ENCODE measurements around the gene EMILIN1. TPM values are rescaled to one million over a fixed set of nuclear protein-coding genes. Genes with fewer than 3 reads are reported as not detected.

Gene EMILIN1
- total and polyA plus RNA-seq, 2 experiments from 2014 or later: 3.2 to 15.4 TPM

DNA sequence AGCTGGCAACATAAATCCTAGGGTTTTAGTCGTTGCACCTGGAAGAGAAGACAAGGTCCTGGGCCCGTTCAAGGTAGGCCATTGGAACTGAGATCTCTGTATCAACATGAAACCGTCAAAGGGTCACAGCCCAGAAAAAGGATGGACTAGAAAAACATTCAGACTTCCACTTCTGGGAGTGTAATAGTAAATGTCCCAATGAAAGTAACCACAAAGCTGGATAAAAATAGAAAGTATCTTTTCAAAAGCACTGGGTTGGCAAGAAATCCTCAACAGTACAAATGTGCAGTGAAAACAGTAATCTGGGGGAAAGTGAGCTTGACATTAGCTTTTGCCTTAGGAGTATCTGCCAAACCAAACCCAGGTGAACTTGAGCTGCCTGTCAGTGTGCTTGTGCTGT, 27.6 kb downstream of the EMILIN1 start:
- no peaks in the 10 kb centered on the region for H3K9me2 ChIP-seq (ENCODE audit: insufficient read depth)
- H3K27ac ChIP-seq (ENCODE audit: low read depth): no peak overlapping the region
- H3K27me3 ChIP-seq (ENCODE audit: insufficient read depth): no peaks in the 10 kb centered on the region
- H3K9me3 Mint-ChIP-seq: no peaks in the 10 kb centered on the region
- peaks cover 6% of the 10 kb centered on the region for H3K27me3 Mint-ChIP-seq (ENCODE audit: insufficient read depth, low read depth, poor library complexity)
- H3K4me3 Mint-ChIP-seq: no peak overlapping the region
- H3K36me3 Mint-ChIP-seq (ENCODE audit: low read depth): no peaks in the 10 kb centered on the region
- no peaks in the 10 kb centered on the region for H3K4me1 ChIP-seq (ENCODE audit: insufficient read depth)
- H2AFZ ChIP-seq: no peak overlapping the region
- TF ChIP-seq POLR2AphosphoS5 (IDR thresholded peaks at IDR 0.05; ENCODE audit: low read depth) (no peak), ZNF114 (CRISPR knock-in tag; IDR thresholded peaks at IDR 0.05) (no peak), EZH2phosphoT487 (IDR thresholded peaks at IDR 0.05; ENCODE audit: unreplicated experiment) (no peak), STAT1 (IDR thresholded peaks at IDR 0.05; ENCODE audit: unreplicated experiment) (no peak), NANOG (IDR thresholded peaks at IDR 0.05; ENCODE audit: borderline replicate concordance) (no peak), EZH2 (IDR thresholded peaks at IDR 0.05; ENCODE audit: low read depth, unreplicated experiment) (no peak), ZNF331 (CRISPR knock-in tag; IDR thresholded peaks at IDR 0.05; ENCODE audit: low read depth) (no peak), JUNB (IDR thresholded peaks at IDR 0.05; ENCODE audit: unreplicated experiment) (no peak), CREB1 (CRISPR knock-in tag; IDR thresholded peaks at IDR 0.05; ENCODE audit: low read depth) (no peak)
- TF ChIP-seq, protein P1, sequence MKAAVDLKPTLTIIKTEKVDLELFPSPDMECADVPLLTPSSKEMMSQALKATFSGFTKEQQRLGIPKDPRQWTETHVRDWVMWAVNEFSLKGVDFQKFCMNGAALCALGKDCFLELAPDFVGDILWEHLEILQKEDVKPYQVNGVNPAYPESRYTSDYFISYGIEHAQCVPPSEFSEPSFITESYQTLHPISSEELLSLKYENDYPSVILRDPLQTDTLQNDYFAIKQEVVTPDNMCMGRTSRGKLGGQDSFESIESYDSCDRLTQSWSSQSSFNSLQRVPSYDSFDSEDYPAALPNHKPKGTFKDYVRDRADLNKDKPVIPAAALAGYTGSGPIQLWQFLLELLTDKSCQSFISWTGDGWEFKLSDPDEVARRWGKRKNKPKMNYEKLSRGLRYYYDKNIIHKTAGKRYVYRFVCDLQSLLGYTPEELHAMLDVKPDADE (IDR thresholded peaks at IDR 0.05): no peak
- TF ChIP-seq, protein P2, sequence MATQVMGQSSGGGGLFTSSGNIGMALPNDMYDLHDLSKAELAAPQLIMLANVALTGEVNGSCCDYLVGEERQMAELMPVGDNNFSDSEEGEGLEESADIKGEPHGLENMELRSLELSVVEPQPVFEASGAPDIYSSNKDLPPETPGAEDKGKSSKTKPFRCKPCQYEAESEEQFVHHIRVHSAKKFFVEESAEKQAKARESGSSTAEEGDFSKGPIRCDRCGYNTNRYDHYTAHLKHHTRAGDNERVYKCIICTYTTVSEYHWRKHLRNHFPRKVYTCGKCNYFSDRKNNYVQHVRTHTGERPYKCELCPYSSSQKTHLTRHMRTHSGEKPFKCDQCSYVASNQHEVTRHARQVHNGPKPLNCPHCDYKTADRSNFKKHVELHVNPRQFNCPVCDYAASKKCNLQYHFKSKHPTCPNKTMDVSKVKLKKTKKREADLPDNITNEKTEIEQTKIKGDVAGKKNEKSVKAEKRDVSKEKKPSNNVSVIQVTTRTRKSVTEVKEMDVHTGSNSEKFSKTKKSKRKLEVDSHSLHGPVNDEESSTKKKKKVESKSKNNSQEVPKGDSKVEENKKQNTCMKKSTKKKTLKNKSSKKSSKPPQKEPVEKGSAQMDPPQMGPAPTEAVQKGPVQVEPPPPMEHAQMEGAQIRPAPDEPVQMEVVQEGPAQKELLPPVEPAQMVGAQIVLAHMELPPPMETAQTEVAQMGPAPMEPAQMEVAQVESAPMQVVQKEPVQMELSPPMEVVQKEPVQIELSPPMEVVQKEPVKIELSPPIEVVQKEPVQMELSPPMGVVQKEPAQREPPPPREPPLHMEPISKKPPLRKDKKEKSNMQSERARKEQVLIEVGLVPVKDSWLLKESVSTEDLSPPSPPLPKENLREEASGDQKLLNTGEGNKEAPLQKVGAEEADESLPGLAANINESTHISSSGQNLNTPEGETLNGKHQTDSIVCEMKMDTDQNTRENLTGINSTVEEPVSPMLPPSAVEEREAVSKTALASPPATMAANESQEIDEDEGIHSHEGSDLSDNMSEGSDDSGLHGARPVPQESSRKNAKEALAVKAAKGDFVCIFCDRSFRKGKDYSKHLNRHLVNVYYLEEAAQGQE (IDR thresholded peaks at IDR 0.05; ENCODE audit: unreplicated experiment): no peak
- TF ChIP-seq, protein P3, sequence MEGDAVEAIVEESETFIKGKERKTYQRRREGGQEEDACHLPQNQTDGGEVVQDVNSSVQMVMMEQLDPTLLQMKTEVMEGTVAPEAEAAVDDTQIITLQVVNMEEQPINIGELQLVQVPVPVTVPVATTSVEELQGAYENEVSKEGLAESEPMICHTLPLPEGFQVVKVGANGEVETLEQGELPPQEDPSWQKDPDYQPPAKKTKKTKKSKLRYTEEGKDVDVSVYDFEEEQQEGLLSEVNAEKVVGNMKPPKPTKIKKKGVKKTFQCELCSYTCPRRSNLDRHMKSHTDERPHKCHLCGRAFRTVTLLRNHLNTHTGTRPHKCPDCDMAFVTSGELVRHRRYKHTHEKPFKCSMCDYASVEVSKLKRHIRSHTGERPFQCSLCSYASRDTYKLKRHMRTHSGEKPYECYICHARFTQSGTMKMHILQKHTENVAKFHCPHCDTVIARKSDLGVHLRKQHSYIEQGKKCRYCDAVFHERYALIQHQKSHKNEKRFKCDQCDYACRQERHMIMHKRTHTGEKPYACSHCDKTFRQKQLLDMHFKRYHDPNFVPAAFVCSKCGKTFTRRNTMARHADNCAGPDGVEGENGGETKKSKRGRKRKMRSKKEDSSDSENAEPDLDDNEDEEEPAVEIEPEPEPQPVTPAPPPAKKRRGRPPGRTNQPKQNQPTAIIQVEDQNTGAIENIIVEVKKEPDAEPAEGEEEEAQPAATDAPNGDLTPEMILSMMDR (conservative IDR thresholded peaks at IDR 0.05; ENCODE audit: low read depth in 2 of 2): no peak
- TF ChIP-seq, protein P4, sequence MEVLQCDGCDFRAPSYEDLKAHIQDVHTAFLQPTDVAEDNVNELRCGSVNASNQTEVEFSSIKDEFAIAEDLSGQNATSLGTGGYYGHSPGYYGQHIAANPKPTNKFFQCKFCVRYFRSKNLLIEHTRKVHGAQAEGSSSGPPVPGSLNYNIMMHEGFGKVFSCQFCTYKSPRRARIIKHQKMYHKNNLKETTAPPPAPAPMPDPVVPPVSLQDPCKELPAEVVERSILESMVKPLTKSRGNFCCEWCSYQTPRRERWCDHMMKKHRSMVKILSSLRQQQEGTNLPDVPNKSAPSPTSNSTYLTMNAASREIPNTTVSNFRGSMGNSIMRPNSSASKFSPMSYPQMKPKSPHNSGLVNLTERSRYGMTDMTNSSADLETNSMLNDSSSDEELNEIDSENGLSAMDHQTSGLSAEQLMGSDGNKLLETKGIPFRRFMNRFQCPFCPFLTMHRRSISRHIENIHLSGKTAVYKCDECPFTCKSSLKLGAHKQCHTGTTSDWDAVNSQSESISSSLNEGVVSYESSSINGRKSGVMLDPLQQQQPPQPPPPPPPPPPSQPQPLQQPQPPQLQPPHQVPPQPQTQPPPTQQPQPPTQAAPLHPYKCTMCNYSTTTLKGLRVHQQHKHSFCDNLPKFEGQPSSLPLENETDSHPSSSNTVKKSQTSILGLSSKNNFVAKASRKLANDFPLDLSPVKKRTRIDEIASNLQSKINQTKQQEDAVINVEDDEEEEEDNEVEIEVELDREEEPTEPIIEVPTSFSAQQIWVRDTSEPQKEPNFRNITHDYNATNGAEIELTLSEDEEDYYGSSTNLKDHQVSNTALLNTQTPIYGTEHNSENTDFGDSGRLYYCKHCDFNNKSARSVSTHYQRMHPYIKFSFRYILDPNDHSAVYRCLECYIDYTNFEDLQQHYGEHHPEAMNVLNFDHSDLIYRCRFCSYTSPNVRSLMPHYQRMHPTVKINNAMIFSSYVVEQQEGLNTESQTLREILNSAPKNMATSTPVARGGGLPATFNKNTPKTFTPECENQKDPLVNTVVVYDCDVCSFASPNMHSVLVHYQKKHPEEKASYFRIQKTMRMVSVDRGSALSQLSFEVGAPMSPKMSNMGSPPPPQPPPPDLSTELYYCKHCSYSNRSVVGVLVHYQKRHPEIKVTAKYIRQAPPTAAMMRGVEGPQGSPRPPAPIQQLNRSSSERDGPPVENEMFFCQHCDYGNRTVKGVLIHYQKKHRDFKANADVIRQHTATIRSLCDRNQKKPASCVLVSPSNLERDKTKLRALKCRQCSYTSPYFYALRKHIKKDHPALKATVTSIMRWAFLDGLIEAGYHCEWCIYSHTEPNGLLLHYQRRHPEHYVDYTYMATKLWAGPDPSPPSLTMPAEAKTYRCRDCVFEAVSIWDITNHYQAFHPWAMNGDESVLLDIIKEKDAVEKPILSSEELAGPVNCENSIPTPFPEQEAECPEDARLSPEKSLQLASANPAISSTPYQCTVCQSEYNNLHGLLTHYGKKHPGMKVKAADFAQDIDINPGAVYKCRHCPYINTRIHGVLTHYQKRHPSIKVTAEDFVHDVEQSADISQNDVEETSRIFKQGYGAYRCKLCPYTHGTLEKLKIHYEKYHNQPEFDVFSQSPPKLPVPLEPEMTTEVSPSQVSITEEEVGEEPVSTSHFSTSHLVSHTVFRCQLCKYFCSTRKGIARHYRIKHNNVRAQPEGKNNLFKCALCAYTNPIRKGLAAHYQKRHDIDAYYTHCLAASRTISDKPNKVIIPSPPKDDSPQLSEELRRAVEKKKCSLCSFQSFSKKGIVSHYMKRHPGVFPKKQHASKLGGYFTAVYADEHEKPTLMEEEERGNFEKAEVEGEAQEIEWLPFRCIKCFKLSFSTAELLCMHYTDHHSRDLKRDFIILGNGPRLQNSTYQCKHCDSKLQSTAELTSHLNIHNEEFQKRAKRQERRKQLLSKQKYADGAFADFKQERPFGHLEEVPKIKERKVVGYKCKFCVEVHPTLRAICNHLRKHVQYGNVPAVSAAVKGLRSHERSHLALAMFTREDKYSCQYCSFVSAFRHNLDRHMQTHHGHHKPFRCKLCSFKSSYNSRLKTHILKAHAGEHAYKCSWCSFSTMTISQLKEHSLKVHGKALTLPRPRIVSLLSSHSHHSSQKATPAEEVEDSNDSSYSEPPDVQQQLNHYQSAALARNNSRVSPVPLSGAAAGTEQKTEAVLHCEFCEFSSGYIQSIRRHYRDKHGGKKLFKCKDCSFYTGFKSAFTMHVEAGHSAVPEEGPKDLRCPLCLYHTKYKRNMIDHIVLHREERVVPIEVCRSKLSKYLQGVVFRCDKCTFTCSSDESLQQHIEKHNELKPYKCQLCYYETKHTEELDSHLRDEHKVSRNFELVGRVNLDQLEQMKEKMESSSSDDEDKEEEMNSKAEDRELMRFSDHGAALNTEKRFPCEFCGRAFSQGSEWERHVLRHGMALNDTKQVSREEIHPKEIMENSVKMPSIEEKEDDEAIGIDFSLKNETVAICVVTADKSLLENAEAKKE (CRISPR knock-in tag; IDR thresholded peaks at IDR 0.05): no peak
- no peaks in the 10 kb centered on the region for H3F3A ChIP-seq (replicated peaks; ENCODE audit: low read depth)
- no peak overlapping the region for H3K4me3 ChIP-seq
- peaks cover 2% of the 10 kb centered on the region; the same call in 1 of the 3 replicates for H3K4me1 Mint-ChIP-seq
- no peak for DNase-seq (ENCODE audit: low spot score)
- H3K4me2 ChIP-seq: no peak overlapping the region
- H3K36me3 ChIP-seq (ENCODE audit: insufficient read depth): no peaks in the 10 kb centered on the region
- H3K27ac Mint-ChIP-seq: no peak overlapping the region
- no peaks in the 10 kb centered on the region for H3K79me2 ChIP-seq (replicated peaks; ENCODE audit: insufficient read depth)
- no peaks in the 10 kb centered on the region for H4K20me1 ChIP-seq (replicated peaks; ENCODE audit: insufficient read depth)
- ATAC-seq: no peak

Data from GM23338 (cell line).